K562 (cell line): ENCODE results near the gene ARF1. TPM values are rescaled to one million over a fixed set of nuclear protein-coding genes. Genes with fewer than 3 reads are reported as not detected.

Experiments
- CHCHD3 ChIP-seq: fragments of 250-450 bp; sonication (Bioruptor Pico); IDR thresholded peaks from 2 replicates; pipeline ENCODE4 v2.1.2; 2022; ENCODE audit warnings: mild to moderate bottlenecking
- DMBX1 ChIP-seq: fragments of 250-450 bp; sonication (Bioruptor Pico); IDR thresholded peaks from 2 replicates; pipeline ENCODE4 v1.8.0; 2022; ENCODE audit warnings: inconsistent platforms, mild to moderate bottlenecking, moderate library complexity, borderline replicate concordance
- ETV6 ChIP-seq, 3 experiments: fragments of 150-350 bp in 1 of 3; sonication (generic) in 1 of 3; formaldehyde crosslinking in 1 of 3; IDR thresholded peaks; 2 replicates each; pipeline versions ENCODE4 v1.6.1 to v1.8.0; 2014 to 2022; ENCODE audit warnings: borderline replicate concordance in 2 of 3, low read depth in 2 of 3, antibody characterized with exemption in 1 of 3, low read length in 1 of 3, mild to moderate bottlenecking in 1 of 3, missing genetic modification reagents in 1 of 3
- FOXK1 ChIP-seq: sonication (generic); formaldehyde crosslinking; IDR thresholded peaks from 2 replicates; pipeline ENCODE4 v1.8.0; 2022; ENCODE audit warnings: missing genetic modification reagents, mild to moderate bottlenecking, borderline replicate concordance
- GATA2 ChIP-seq: sonication (generic); formaldehyde crosslinking; IDR thresholded peaks from 2 replicates; pipeline ENCODE4 v1.4.0; 2020; ENCODE audit warnings: mild to moderate bottlenecking, missing genetic modification reagents
- PHB ChIP-seq: fragments of 250-450 bp; sonication (Bioruptor Pico); IDR thresholded peaks from 2 replicates; pipeline ENCODE4 v1.5.0; 2021
- PREB ChIP-seq: sonication (generic); formaldehyde crosslinking; IDR thresholded peaks from 2 replicates; pipeline ENCODE4 v1.8.1; 2023; ENCODE audit warnings: mild to moderate bottlenecking, missing genetic modification reagents
- RBM22 ChIP-seq: fragments of 200-400 bp; formaldehyde crosslinking; IDR thresholded peaks from 2 replicates; pipeline ENCODE4 v1.6.1; 2018; ENCODE audit warnings: low read length, low read depth; ENCODE audit not compliant: poor library complexity, severe bottlenecking
- RCOR1 ChIP-seq, 2 experiments: IDR thresholded peaks; 2 replicates each; pipeline ENCODE4 v1.6.1; 2012; ENCODE audit warnings: low read depth in 2 of 2, low read length in 2 of 2, borderline replicate concordance in 1 of 2, improper control_type of control experiment in 1 of 2
- SREBF1 ChIP-seq: fragments of 150-350 bp; IDR thresholded peaks from 2 replicates; pipeline ENCODE4 v1.6.1; 2014; ENCODE audit warnings: antibody characterized with exemption, low read depth, low read length, borderline replicate concordance
- SREBF2 ChIP-seq: sonication (generic); formaldehyde crosslinking; IDR thresholded peaks from 2 replicates; pipeline ENCODE4 v1.4.0; 2020; ENCODE audit warnings: mild to moderate bottlenecking, missing genetic modification reagents
- TGIF2 ChIP-seq: sonication (generic); formaldehyde crosslinking; IDR thresholded peaks from 2 replicates; pipeline ENCODE4 v1.8.1; 2022; ENCODE audit warnings: mild to moderate bottlenecking, missing genetic modification reagents, moderate library complexity
- ZNF79 ChIP-seq: fragments of 250-450 bp; sonication (Bioruptor Pico); IDR thresholded peaks from 2 replicates; pipeline ENCODE4 v1.4.0; 2020; ENCODE audit warnings: low read depth, mild to moderate bottlenecking, moderate library complexity
- polyA plus RNA-seq, 8 experiments: library from polyadenylated mRNA; depleted of rRNA in 4 of 8; stranded (reverse) in 5 of 8; unstranded in 3 of 8; fragments of >200 nt; fragmentation: Nextera tagmentation in 2 of 8; fragmentation: Illumina TruSeq in 1 of 8; extraction: Ambion mirVana in 2 of 8; extraction: Trizol in 1 of 8; gene quantifications; 2 replicates each; pipeline versions ENCODE4 v1.2.1 to v1.2.3, GENCODE V29; 2011 to 2014; ENCODE audit warnings: inconsistent platforms in 1 of 8, missing spikeins in 1 of 8
- total RNA-seq, 7 experiments: library from RNA; depleted of rRNA in 6 of 7; stranded (reverse); fragments of >200 nt in 6 of 7; fragmentation: Illumina TruSeq in 2 of 7; extraction: Trizol in 2 of 7; gene quantifications; 2 replicates each; pipeline versions ENCODE4 v1.2.1 to v1.2.3, GENCODE V29; 2011 to 2021; ENCODE audit warnings: low replicate concordance in 1 of 7
- TF ChIP-seq, protein P1 (sequence below): fragments of 250-450 bp; sonication (Bioruptor Pico); IDR thresholded peaks from 2 replicates; pipeline ENCODE4 v1.8.0; 2021; ENCODE audit warnings: mild to moderate bottlenecking, moderate library complexity

The ARF1 gene
- total and polyA plus RNA-seq, 9 of the 15 experiments (the other 6 are each of a cell fraction or from before 2014, with no cell fraction given) = 69.8 to 593 (median 325) TPM

DNA sequence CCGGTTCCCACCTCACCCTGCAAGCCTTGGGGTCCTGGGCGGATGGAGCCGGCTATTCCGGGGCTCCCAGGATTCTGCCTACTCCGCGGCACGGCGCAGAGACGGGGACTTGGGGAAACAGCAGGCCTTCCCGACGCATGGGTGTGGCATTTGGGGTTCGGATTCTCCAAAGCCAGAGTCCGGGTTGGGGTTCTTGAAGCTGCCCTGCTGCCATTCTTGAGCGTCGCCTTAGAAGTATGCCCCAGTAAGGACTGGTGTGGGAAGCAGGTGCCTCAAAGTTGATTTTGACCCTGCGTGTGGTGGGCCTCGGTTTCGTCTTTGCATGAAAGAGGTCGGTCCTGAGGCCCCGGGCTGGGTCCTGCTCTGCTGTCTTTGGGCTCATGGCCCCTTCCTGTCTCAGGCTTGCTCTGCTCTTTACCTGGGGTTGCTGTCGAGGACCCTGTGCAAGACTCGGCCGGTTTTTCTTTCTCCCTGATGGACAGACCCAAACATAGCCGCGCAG lies 58.3 kb downstream of the ARF1 start (continued):
- 0 out of 2 replicates have a peak, but pooled peaks have one; percentile 7 for TF ChIP-seq FOXK1
- 0 out of 2 replicates have a peak, but pooled peaks have one; percentile 23 for TF ChIP-seq GATA2 (CRISPR knock-in tag)
- TF ChIP-seq TGIF2 (CRISPR knock-in tag) = 0 out of 2 replicates have a peak, but pooled peaks have one; percentile 11
- TF ChIP-seq DMBX1 (CRISPR knock-in tag) = 0 out of 2 replicates have a peak, but pooled peaks have one; percentile 5
- no peak for TF ChIP-seq RCOR1 (IDR thresholded peaks at IDR 0.05; ENCODE audit: borderline replicate concordance in 1 of 2, low read depth in 2 of 2, low read length in 2 of 2)
- TF ChIP-seq CHCHD3 (CRISPR knock-in tag) = no peak
- TF ChIP-seq, protein P1, sequence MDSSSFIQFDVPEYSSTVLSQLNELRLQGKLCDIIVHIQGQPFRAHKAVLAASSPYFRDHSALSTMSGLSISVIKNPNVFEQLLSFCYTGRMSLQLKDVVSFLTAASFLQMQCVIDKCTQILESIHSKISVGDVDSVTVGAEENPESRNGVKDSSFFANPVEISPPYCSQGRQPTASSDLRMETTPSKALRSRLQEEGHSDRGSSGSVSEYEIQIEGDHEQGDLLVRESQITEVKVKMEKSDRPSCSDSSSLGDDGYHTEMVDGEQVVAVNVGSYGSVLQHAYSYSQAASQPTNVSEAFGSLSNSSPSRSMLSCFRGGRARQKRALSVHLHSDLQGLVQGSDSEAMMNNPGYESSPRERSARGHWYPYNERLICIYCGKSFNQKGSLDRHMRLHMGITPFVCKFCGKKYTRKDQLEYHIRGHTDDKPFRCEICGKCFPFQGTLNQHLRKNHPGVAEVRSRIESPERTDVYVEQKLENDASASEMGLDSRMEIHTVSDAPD (CRISPR knock-in tag) = no peak
- TF ChIP-seq ZNF79 (CRISPR knock-in tag) = no peak
- 0 out of 2 replicates have a peak, but pooled peaks have one; percentile 8 for TF ChIP-seq PHB (CRISPR knock-in tag)
- TF ChIP-seq PREB (CRISPR knock-in tag) = peak; percentile 60; the same call in 1 of the 2 replicates
- no peak for TF ChIP-seq ETV6 (IDR thresholded peaks at IDR 0.05; ENCODE audit: borderline replicate concordance in 1 of 2, low read depth in 2 of 2, low read length in 1 of 2)
- peak; percentile 12; the same call in 1 of the 2 replicates for TF ChIP-seq ETV6 (CRISPR knock-in tag; IDR thresholded peaks at IDR 0.05; ENCODE audit: borderline replicate concordance)
- TF ChIP-seq SREBF2 (CRISPR knock-in tag) = peak; percentile 75; the same call in 1 of the 2 replicates
- peak; percentile 30 for TF ChIP-seq RBM22
- TF ChIP-seq SREBF1 = peak; percentile 17; the same call in 1 of the 2 replicates
- TF ChIP-seq, all 486 proteins: peak for 19
